Hematopoietic multipotent progenitor cell treated with erythropoietin and hydrocortisone succinate and interleukin-3 and kit ligand, for 17 days (in vitro differentiated cells): ENCODE results near the gene SLC1A5.
A peak's percentile ranks its signal among the peaks of the same experiment; 100 is the strongest.

Experiments
- DNase-seq: peaks from one replicate; pipeline ENCODE4 v3.0.0-alpha.2; 2015; ENCODE audit warnings: low spot score

SLC1A5 gene

GRCh38 chr19:46742926-46743480 lies 45.4 kb downstream of the SLC1A5 start:
- DNase-seq, result no peak

- DNase-seq, result no peak
Observed at GRCh38 chr19:46741447-46741846, 46.9 kb downstream of the SLC1A5 start.

GRCh38 chr19:46739290-46739771 lies 49.1 kb downstream of the SLC1A5 start:
- no peak for DNase-seq

- no peak for DNase-seq
Observed at GRCh38 chr19:46737761-46738171, 50.6 kb downstream of the SLC1A5 start.

GRCh38 chr19:46737298-46737654 lies 51.1 kb downstream of the SLC1A5 start:
- DNase-seq, result no peak

GRCh38 chr19:46736531-46737297 lies 51.7 kb downstream of the SLC1A5 start:
- peak; percentile 72 for DNase-seq

GRCh38 chr19:46733690-46734292 lies 54.6 kb downstream of the SLC1A5 start:
- no peak for DNase-seq

GRCh38 chr19:46732966-46733689 lies 55.3 kb downstream of the SLC1A5 start:
- DNase-seq, result no peak

GRCh38 chr19:46732172-46732938 lies 56.0 kb downstream of the SLC1A5 start:
- no peak for DNase-seq

- no peak for DNase-seq
Observed at GRCh38 chr19:46731584-46731983, 56.8 kb downstream of the SLC1A5 start.

- no peak for DNase-seq
Observed at GRCh38 chr19:46731007-46731501, 57.3 kb downstream of the SLC1A5 start.

GRCh38 chr19:46730595-46730994 lies 57.8 kb downstream of the SLC1A5 start:
- no peak for DNase-seq

- no peak for DNase-seq
Observed at GRCh38 chr19:46730187-46730586, 58.2 kb downstream of the SLC1A5 start.

GRCh38 chr19:46729696-46730095 lies 58.7 kb downstream of the SLC1A5 start:
- no peak for DNase-seq

- DNase-seq, result peak; percentile 86
Observed at GRCh38 chr19:46728693-46729339, 59.6 kb downstream of the SLC1A5 start.

GRCh38 chr19:46728208-46728607 lies 60.2 kb downstream of the SLC1A5 start:
- no peak for DNase-seq

GRCh38 chr19:46727757-46728156 lies 60.6 kb downstream of the SLC1A5 start:
- DNase-seq, result no peak

- no peak for DNase-seq
Observed at GRCh38 chr19:46726971-46727501, 61.4 kb downstream of the SLC1A5 start.

GRCh38 chr19:46726551-46726950 lies 61.8 kb downstream of the SLC1A5 start:
- no peak for DNase-seq

GRCh38 chr19:46725859-46726393 lies 62.5 kb downstream of the SLC1A5 start:
- no peak for DNase-seq
